MCF 10A (cell line): ENCODE results near the gene PPP1R15B. TPM values are rescaled to one million over a fixed set of nuclear protein-coding genes. Genes with fewer than 3 reads are reported as not detected.
A peak's percentile ranks its signal among the peaks of the same experiment; 100 is the strongest.

Experiments used
- BruUV-seq: library from RNA; stranded (reverse); fragments of 400-500 nt; replicated peaks from 2 replicates; lab custom pipeline; 2021; lab: Mats Ljungman, UMichigan
- CTCF ChIA-PET: fragments of 300-600 bp; sonication (Branson Sonifier 250); formaldehyde crosslinking; extraction: SDS; loops from one replicate; lab custom pipeline; 2021; ENCODE audit warnings: antibody characterized with exemption, inconsistent platforms; lab: Yijun Ruan, JAX
- POLR2A ChIA-PET: fragments of 300-600, 350-650 bp; sonication (Branson Sonifier 250); formaldehyde crosslinking; extraction: SDS; loops from one replicate; lab custom pipeline; 2020; ENCODE audit warnings: antibody characterized with exemption, inconsistent platforms; lab: Yijun Ruan, JAX
- DNase-seq: peaks from one replicate; pipeline ENCODE4 v3.0.0-alpha.2; 2018; ENCODE audit not compliant: unreplicated experiment
- H3K27ac Mint-ChIP-seq: one replicate; pipeline ENCODE4 v1.8.0; 2022; ENCODE audit warnings: mild to moderate bottlenecking, low read depth, mixed read lengths; ENCODE audit not compliant: unreplicated experiment
- H3K27me3 Mint-ChIP-seq: one replicate; pipeline ENCODE4 v1.8.0; 2022; ENCODE audit warnings: mixed read lengths; ENCODE audit not compliant: insufficient read depth, unreplicated experiment
- H3K36me3 Mint-ChIP-seq: one replicate; pipeline ENCODE4 v1.8.0; 2022; ENCODE audit warnings: mild to moderate bottlenecking, moderate library complexity, mixed read lengths; ENCODE audit not compliant: insufficient read depth, unreplicated experiment
- H3K4me1 Mint-ChIP-seq: one replicate; pipeline ENCODE4 v1.8.0; 2022; ENCODE audit warnings: mixed read lengths; ENCODE audit not compliant: insufficient read depth, unreplicated experiment
- H3K4me3 Mint-ChIP-seq: one replicate; pipeline ENCODE4 v1.8.0; 2022; ENCODE audit warnings: mild to moderate bottlenecking, moderate library complexity, mixed read lengths; ENCODE audit not compliant: unreplicated experiment
- H3K9me3 Mint-ChIP-seq: one replicate; pipeline ENCODE4 v1.8.0; 2022; ENCODE audit warnings: mixed read lengths; ENCODE audit not compliant: unreplicated experiment
- intact Hi-C: fragments of 100-400 bp; cut with micrococcal nuclease; formaldehyde crosslinking; loops from 2 replicates; pipeline ENCODE4 v1.14.1; 2022
- total RNA-seq: library from RNA; stranded (reverse); gene quantifications from 2 replicates; pipeline ENCODE4 v1.2.3, GENCODE V29; 2022
- TF ChIP-seq, protein P1 (sequence below): fragments of 200-600 bp; IDR thresholded peaks from one replicate; pipeline ENCODE4 v1.8.0; 2022; ENCODE audit warnings: antibody characterized with exemption, mild to moderate bottlenecking; ENCODE audit not compliant: unreplicated experiment

The PPP1R15B gene
- total RNA-seq, 1 experiment from 2014 or later = 86.0 TPM

DNA sequence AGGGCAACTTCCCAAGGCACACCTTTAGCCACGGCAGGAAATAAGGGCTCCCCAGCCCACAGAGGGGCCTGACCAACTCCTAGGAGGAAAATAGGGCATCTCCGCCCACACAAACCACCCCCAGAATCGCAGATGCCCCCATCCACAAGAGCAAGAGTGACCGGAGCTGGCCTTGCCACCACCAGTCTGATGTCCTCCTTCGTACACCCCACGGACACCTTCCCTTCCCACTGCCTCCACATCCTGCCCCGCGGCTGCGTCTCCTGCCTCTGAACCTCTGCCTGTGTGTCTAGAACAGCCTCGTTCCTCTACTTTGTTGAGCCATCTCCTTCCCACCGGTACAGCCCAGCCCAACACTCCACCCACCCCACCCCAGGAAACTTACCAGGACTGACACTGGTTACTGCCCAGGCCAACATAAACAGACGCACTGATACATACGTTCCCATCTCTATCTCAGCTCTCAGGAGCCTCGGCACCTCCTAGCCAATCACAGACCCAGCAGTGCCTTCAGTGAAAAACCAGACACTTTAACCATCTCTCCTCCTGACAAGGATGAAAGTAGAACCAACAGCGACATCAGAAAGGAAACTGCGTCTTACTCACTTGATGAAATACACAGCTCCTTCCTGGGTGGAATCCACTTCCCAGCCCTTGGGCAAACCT, 44.3 kb downstream of the PPP1R15B start:
- H3K4me1 Mint-ChIP-seq = peaks cover 6% of the 10 kb centered on the region
- H3K9me3 Mint-ChIP-seq = no peaks in the 10 kb centered on the region
- DNase-seq = no peak
- ChIA-PET CTCF (interaction anchor here (0.6 to 5.7 kb wide), 29 partner anchors 8 to 1615 kb away, joined by 3 to 23 read pairs (median 5); partner anchors contain the start of genes GOLT1A and REN), POLR2A (interaction anchor here (1.1 to 1.2 kb wide), 2 partner anchors 11 to 31 kb away, joined by 4 to 6 read pairs; no protein-coding TSS in a partner anchor)
- intact Hi-C loops = no loop called here
- BruUV-seq = no TSS peak
- no peak overlapping the region for H3K27ac Mint-ChIP-seq
- no peaks in the 10 kb centered on the region for H3K36me3 Mint-ChIP-seq
- no peak overlapping the region for H3K4me3 Mint-ChIP-seq
- no peaks in the 10 kb centered on the region for H3K27me3 Mint-ChIP-seq
- TF ChIP-seq, protein P1, sequence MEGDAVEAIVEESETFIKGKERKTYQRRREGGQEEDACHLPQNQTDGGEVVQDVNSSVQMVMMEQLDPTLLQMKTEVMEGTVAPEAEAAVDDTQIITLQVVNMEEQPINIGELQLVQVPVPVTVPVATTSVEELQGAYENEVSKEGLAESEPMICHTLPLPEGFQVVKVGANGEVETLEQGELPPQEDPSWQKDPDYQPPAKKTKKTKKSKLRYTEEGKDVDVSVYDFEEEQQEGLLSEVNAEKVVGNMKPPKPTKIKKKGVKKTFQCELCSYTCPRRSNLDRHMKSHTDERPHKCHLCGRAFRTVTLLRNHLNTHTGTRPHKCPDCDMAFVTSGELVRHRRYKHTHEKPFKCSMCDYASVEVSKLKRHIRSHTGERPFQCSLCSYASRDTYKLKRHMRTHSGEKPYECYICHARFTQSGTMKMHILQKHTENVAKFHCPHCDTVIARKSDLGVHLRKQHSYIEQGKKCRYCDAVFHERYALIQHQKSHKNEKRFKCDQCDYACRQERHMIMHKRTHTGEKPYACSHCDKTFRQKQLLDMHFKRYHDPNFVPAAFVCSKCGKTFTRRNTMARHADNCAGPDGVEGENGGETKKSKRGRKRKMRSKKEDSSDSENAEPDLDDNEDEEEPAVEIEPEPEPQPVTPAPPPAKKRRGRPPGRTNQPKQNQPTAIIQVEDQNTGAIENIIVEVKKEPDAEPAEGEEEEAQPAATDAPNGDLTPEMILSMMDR = no peak

DNA sequence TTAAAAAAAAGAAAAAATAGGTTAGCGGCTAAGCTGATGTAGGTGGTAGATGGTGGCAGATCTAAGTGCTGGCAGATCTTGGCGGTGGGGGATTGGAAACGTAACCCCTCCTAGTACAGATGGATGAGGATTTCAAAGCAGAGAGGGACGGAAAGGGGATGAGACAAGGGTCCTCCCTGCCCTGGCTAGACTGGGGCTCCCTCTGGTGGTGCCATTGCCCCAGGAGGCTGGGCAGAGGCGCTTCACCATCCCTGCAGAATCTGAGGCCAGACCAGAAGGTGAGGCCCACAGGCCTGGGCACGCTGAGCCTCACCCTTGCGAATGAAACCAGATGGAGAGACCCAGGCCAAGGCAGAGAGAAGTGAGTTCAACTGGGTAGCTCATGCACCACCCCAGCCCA, 44.9 kb downstream of the PPP1R15B start:
- POLR2A ChIA-PET = interaction anchor here (1.1 to 1.2 kb wide), 2 partner anchors 12 to 32 kb away, joined by 4 to 6 read pairs; no protein-coding TSS in a partner anchor
- no TSS peak for BruUV-seq
- Mint-ChIP-seq H3K9me3 (no peaks in the 10 kb centered on the region), H3K27ac (no peak overlapping the region), H3K4me3 (no peak overlapping the region), H3K36me3 (no peaks in the 10 kb centered on the region), H3K27me3 (no peaks in the 10 kb centered on the region), H3K4me1 (peaks cover 6% of the 10 kb centered on the region)
- TF ChIP-seq, protein P1 = peak; percentile 65
- DNase-seq = peak; percentile 70
- CTCF ChIA-PET = interaction anchor here (0.6 to 5.7 kb wide), 33 partner anchors 9 to 1615 kb away, joined by 3 to 23 read pairs (median 4); partner anchors contain the start of genes GOLT1A and REN
- intact Hi-C loops = no loop called here

DNA sequence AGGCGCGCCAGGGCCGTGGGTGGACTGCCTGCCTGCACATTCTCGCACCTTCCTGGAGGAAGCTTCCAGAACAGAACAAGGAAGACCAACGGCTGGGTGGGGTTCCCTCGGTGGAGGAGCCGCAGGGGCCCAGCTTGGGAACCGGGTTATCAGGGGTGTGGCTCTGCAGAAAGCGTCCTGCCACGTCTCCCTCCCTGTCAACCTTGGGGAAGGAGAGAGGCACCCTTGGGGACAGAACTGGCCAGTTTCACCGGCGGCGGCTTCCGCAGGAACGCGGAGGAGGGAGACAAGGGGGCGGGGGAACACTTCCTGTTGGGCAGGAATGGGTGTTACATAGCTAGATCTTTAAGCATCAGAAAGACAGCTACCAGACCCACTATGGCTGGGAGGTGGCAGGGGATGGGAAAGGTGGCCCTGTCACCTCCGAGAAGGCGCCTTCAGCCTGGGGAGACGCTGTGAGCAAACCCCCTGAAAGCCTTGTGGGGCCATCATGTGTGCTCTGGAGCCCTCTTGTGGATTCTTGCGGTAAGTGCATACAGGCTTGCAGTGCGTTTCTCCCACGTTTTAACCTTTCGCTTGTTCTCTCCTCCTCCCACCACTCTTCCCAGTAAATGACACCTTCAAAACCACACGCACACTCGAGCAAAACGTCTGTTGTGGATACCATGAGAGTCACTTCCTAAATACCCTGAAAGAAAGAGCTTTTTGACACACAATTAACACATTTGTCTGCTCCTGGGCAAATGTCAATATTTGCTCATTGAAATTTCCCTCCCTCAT, 48.1 kb downstream of the PPP1R15B start:
- DNase-seq = peak; percentile 92
- no peaks in the 10 kb centered on the region for H3K36me3 Mint-ChIP-seq
- TF ChIP-seq, protein P1 = peak; percentile 100
- H3K4me1 Mint-ChIP-seq = peaks cover 12% of the 10 kb centered on the region
- H3K4me3 Mint-ChIP-seq = peak overlapping the region; percentile 66
- no TSS peak for BruUV-seq
- ChIA-PET CTCF (interaction anchor here (0.5 to 9.5 kb wide), 101 partner anchors 12 to 1279 kb away, joined by 3 to 312 read pairs (median 6); partner anchors contain the start of genes GOLT1A and REN), POLR2A (interaction anchor here (0.6 to 2.7 kb wide), 22 partner anchors 13 to 738 kb away, joined by 3 to 16 read pairs (median 5); partner anchors contain the start of genes ETNK2 and GOLT1A)
- peak overlapping the region; percentile 58 for H3K27ac Mint-ChIP-seq
- intact Hi-C loops = loop anchor here (1.0 kb wide), 6 partner anchors 75 to 502 kb away; partner anchors contain the start of gene SNRPE
- H3K27me3 Mint-ChIP-seq = no peaks in the 10 kb centered on the region
- no peaks in the 10 kb centered on the region for H3K9me3 Mint-ChIP-seq
